HG02798 (cell line): ENCODE results near the gene SEMA5B.

Source experiments
- ATAC-seq: cut with Tn5 transposase; IDR thresholded peaks from one replicate; pipeline ENCODE4 v1.9.1; 2021; ENCODE audit warnings: mild to moderate bottlenecking; ENCODE audit not compliant: unreplicated experiment, poor library complexity

Gene SEMA5B

DNA sequence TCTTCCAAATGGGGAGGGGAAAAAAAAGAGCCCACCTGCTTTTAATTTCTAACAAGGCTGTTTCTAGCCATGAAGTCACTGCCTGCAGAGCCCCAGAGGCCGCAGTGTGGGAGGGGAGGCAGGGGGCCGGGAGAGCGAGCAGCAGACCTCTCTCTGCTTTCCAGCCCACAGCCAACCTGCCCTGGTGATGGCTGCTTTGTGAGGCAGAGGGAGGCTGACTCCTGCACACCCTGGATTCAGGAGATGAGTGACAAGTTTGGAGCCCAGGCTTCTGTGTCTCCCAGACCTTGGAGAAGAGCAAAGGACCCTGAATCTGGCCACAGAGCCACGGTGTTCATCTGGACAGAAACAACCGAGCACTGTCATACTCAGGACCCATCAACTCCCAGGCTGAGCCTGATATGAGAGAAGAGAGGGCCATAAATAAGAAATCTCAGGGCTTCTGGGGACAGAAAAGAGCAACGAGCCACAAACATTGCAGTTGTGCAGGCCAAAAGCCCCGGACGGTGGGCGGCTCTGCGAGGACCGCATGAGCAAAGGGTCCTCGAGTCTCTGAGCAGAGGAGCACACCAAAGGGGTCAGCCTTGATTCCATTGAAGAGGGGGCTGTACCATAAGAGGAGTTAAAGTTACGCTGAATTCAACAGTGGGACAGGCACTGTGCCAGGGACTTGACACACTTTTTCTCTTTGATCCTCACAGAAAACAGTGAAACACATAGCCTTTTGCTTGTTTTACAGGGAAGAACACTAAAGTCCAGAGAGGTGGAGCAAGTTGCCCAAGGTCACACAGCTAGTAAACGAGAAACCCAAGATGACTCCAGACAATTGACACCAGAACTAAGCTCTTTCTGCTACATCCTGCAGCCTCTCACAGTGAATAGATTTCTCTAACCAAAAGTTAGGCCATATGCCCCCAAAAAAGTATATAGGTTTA is 97.2 kb downstream of the SEMA5B start:
- no peak for ATAC-seq

DNA sequence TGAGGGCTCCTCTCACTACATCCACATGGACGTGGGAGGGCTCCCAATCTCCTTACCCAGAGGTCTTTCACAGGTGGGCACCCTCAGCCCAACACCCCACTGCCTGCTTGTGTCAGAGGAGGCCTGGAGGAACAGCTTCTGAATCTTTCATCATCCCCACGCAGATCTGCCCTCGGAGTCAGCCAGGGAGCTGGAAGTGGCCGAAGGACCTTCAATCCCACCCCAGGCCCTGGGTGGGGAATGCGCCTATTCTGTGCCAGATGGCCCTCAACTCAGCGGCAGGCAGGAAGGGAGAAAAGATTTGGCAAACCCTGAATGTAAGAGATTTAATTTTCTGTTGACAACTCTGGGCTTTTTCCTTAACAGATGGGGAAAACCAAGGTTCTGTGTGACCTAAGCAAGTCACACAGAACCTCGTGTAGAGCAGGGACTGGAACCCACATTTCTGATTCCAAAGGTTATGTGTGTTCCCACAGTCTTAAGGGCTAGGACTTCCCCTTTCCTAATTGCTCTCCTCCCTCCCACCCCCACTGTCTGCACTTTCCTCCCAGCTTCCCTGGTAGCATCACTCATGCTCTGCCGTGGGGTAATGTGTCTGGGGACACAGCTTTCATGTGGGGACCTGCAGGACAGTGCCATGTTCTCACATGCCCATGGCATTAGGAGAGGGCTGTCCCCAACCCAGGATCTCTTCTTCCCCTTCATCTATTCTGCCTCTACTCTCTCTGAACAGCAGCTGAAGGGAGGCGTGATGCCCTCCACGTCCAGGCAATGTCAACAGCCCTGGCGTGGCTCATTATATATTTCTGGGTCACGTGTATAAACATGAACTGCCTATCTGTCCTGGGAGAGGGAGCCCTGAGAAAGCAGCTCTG is 98.1 kb downstream of the SEMA5B start:
- no peak for ATAC-seq

DNA sequence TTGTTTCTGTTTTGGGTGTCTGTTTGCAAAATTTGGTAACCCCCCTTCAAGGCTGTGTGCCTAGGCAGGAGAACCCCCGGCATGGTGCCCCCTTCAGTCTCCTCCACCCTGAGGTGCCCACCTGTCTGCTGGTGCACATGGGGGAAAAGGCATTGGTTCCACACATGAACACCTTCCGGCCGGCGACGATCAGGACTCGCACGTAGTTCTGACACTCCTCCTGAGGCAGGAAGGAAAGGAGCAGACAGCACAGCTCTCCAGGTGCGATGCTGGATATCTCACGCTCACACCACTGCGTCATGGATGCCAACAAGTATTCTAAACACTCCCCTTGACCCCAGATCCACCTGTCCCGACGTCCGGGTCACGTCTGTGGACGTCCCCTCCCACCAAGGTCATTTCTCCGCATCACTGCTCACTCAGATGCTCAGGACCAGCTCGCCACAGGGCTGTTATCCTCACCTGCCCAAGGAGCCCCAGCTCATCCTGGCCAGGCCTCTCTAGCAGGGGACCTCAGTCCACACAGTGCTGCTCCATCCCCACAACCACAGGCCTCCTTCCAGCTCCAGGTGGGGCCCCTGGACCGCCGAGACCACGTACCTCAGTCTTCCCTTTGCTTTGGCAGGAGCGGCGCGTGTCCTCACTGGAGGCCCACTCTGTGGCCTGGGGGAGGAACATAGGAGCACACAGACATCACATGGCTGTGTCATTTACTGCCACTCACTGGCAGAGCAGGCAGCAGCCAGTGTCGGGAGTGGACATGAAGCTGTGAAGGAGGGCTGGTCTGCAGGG is 99.0 kb downstream of the SEMA5B start:
- ATAC-seq, result no peak

DNA sequence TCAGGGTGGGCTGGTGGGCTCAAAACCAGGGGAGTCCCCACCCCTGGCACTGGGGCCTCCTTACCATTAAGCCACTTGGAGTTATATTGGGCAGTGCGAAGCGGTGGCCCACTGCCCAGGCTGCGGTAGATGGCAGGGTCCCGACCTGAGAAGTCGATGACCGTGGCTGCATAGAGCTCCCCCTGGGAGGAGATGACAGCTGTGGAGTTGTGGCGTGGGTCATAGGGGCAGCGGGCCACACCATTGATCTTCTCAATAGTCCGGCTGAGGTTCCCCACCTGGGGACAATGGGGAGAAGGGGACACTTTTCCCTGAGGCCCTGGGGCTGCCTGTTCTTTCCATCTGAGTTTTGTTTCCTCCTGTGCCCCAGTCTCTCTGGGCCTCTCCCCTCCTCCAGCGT is 99.8 kb downstream of the SEMA5B start:
- no peak for ATAC-seq

DNA sequence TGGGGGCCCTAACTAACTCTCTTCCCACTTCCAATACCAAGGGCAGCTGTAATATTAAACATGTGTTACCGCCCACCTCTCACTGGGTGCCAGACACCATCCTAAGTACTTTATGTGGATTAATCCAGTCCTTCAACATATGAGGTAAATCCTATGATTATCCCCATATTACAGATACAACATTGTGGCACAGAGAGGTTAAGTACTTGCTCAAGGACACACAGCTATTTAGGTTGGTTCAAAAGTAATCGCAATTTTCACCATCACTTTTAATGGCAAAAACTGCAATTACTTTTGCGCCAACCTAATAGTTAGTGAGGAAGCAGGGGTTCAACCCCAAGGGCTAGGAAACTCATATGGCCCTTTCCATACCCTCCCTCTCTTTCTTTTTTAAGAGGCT is 100.8 kb downstream of the SEMA5B start:
- ATAC-seq, result no peak

DNA sequence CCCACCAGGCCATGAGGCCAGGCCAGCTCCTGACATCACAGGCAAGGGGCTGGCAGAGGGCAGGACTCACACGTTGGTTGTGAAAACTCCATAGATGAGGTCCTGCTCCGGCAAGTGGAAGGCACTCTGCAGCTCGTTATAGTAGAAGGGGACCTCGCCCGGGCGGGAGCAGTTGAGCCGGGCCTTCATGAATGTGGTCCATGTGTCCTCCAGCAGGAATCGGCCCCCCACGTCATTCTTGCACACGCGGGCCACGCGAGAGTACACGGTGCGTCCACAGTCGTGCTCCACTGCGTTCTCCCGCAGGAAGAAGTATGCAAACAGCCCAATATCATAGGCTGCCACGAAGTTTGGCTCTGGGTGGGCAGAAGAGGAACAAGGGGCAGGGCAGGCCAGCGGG is 101.2 kb downstream of the SEMA5B start:
- ATAC-seq, result no peak

DNA sequence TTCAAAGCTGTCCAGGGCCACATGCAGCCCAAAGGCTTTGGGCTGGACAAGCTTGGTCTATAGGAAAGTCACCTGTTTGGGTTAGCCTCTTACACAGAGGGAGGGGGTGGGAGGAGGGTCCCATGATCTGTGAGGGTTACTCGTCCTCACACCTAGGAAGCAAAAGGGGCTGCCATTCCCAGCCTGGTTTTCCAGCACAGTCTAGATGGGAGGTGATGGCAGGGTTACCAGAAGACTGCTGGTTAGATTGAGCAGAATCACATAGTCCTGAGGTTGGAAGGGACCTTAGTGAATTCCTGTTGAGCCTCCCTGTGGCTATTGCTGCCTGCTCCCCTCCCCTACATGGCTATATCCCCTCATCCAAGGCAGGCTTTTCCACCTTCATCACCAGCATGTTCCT is 101.8 kb downstream of the SEMA5B start:
- no peak for ATAC-seq

DNA sequence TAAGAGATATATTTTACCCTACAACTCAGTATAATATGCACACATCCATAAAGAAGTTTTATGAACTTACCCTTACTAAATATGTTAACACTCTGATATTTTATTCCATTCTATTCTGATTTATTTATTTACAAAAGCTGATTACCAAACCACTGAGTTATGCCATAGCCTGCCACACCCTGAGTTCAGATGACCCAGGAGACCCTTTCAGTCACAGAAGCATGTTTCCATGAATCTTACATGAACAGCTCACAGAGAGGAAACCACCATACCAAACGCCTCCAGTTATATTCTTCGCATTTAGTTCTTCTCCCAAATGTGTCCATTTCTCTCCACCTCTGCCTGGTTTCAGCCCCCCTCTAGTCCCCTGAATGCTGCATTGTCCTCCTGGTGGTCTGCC is 103.5 kb downstream of the SEMA5B start:
- ATAC-seq, result no peak

DNA sequence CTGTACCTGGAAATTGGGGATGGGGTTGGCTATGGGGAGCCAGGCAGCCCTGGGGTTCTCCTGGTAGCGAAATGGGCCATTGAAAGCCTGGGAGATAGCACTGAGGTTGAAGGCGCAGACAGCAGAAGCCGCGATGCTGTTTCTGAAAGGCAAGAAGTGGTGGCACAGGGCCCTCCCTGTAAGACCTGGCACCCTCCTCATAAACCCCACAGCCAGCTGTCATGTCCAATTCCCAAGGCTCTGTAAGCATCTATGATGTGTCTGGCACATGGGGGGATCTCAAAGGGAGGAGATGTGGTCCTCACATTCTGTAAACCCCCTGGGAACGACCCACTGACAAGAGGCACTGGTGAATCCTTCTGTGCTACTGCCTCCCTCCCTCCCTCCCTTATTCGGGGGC is 104.0 kb downstream of the SEMA5B start:
- ATAC-seq, result no peak

DNA sequence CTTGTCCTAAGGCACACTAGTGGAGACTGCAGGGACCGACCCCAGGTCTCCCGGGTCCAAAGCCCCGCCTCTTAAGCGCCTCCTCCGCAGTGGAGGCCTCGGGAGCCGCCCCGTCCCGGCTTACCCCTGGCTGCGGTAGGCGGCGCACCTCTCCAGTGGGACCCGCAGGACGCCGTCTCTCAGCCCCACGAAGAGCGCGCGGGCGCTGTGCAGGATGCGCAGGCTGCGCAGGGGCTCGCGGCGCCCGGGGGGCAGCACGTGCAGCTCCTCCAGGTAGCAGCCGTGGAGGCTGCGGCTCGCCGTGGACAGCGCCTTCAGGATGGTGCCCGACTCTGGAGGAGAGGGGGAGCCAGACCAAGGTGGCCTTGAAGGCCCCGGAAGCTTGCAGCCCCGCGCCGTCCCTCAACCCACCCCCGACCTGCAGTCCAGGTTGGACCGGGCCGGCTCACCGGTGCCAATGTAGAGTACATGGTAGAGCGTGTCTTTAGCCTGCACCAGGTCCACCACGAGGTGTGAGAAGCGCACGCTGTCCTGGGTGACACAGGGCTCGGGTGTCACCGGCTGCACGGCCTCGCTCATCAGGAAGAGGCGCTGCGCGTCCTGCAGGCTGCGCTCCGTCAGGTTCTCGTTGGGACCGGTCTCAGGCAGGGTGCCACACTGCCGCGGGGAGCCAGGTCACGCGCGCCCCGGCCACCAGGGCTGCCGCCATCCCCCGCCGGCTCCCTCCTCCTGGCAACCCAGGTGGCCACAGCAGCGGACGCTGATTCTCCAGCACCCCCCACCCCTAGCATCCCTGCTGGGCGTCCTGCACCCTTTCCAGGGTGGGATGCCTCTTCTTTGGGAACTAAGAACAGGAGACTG is 105.5 kb downstream of the SEMA5B start:
- no peak for ATAC-seq

DNA sequence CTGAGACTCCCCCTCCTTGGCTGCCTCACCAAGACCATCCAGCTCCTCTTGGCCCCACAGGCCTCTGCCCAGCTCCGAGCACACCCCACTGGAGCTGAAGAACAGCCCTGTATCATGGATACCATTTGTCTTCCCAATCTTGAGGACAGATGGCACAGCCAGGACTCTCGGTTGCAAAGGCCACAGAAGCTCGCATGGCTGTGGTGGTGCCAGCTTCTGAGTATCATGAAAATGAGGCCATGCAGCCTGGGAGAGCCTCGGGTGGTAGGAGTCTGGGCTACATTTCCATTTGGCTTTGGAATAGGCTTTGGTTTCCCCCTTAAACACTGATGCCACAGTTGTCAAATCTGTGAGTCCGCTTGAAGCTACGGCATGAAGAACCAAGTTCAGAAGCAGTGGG is 106.6 kb downstream of the SEMA5B start:
- no peak for ATAC-seq

DNA sequence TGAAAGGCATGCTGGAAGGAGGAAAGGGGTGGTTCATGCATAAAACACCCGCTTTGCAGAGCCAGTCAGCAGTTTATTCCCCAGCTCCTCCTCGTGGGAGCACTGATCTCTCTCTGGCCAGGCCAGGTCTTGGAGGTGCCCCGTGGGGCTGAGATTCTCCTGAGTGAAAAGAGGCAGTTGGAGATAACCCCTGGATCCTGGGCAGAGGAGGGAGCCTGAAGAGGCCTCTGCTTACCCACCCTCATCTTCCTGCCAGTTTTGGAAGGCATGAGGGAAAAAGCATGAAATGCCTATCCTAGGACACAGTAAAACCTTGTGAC is 108.3 kb downstream of the SEMA5B start:
- ATAC-seq, result no peak

DNA sequence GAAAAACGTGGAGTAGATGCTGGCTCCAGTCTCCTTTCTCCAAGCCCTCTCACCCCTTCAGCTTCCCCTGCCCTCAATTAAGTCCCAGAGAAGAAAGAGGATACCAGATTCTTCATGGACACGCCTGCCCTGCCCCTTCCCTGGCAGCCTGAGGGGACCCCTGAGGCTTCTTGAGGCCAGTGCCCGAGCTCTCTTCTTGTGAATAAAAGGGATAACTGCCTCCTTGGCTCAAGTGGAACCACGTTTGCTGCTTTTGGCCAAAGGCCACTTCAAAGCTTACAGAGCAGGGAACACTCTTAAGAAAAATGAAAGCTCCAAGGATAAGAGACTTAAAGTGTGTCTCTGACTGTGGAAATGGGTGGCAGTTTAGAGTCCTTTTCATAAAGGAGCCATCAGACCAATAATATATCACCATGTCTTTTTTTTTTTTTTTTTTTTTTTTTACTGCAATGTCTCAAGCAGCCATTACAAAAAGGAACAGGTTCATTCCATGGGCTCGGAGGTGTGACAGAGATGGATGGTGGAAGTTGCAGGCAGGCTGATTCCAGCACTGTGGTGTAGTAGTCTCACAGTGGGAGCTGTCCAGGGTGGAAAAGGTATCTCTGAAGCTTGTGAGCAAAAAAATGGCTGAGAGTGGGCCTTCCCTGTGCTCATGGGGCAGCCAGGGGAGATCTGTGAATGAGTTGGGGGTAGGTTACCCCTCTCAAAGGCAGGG is 108.8 kb downstream of the SEMA5B start:
- ATAC-seq, result no peak

DNA sequence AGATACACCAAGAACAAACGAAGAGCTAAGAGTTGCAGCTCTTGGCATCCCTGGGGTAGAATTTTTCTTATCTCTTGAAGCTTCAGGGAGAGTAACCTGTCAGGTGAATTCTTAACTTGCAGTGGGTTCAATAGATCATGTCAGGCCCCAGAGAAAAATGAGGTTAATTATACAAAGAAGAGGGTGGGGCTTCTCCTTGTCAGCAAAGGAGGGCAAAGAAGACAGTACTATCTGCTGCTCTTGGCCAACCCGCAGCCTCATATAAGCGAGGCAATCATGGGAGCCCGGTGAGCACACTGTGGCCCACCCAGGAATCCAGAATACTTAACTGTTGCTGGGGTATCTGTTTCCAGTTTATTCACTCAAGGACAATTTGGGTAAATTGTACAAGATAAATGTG is 110.2 kb downstream of the SEMA5B start:
- no peak for ATAC-seq

DNA sequence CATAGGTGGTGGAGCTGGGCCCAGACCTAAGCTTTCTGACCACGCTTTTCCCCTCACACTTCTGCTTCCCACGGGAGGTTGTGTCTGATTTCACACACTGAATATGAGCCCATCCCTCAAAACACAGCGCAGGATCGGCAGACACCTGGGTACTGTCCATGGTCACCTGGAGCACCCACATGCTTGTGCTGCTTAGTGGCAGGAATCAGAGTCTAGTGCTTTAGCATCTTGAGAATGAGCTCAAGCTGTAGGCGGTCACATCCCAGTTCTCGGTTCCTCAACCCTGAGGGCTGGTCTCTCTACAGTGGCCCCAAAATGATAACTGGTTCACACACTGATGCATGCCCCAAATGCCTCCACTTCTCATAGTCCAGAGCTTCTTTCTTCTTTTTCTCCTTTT is 111.0 kb downstream of the SEMA5B start:
- ATAC-seq, result no peak

DNA sequence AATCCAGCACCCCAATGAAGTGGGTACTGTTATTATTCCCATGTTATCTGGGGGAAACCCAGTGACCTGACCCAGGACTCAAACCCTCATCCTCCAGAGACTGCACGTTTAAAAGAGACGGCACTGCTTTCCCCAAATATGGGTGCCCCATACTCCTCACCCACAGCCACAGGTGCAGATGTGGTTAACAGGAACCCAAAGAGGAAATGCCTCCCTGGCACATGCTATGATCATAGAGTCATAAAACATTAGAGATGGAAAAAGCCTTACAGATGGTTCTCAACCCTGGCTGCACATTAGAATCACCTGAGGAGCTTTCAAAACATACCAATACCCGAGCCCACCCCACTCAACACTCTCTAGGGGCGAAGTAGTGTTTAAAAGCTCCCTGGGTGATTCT is 111.5 kb downstream of the SEMA5B start:
- no peak for ATAC-seq

DNA sequence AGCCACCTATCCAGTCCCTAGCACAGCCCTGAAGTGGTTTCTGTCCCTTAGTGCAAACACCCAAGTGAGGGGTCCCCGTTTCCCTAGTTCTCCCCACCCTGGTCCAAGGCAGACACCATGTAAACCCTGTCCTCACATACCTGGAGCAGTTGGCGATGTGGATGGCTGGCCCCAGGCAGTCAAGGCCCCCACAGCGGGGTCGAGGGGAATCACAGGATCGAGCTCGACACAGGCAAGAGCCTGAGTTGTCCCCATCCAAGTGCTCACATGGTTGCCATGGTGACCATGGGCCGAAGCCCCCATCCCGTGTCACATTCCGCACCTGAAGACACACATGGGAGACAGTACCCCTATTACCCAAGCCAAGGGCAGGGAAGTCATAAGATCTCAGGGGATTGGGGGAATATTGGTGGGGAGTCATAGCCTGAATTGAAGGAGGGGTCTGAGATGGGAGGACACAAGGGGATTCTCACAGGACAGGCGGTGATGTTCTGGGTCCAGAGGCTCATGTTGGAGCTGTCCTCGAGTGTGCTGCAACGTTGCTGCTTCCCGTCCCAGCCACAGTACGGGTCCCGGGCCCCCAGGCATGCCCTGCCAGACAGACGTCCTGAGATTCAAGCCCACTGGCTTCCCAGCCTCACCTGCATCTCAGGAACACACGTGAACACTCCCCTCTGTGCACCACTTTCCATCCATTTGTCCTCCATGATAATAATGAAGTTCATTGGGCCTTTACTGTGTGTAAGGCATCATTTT is 112.1 kb downstream of the SEMA5B start:
- ATAC-seq, result no peak

DNA sequence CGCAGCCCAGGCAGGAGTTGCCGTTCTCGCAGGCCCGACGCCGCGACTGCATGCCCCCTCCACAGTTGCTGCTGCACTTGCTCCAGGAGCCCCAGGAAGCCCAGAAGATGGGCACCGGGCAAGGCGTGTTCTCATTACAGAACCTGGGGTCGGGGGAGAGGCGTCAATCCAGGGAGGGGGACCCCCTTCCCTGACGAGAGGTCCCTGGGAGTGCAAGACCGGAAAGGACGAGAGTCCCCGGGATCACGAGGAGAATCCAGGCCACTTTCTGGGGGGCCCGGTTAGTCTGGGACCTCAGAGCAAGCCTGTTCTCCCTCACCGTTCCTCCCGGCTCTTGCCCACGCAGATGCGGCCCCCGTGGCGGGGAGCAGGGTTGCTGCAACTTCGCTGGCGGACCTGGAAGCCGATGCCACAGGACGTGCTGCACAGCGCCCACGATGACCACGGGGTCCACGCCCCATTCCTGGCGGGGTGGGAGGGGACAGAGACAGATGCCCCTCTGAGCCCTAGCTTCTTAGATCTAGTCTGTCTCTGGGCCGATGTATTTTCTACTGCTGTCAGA is 113.9 kb downstream of the SEMA5B start:
- no peak for ATAC-seq
